HepG2 (cell line): ENCODE results near the gene TXN2.

Experiments
- E2F2 ChIP-seq: sonication (generic); formaldehyde crosslinking; IDR thresholded peaks from 2 replicates; pipeline ENCODE4 v1.4.0; 2020; ENCODE audit warnings: missing genetic modification reagents, borderline replicate concordance
- JUNB ChIP-seq: sonication (generic); formaldehyde crosslinking; IDR thresholded peaks from 2 replicates; pipeline ENCODE4 v1.8.0; 2022; ENCODE audit warnings: missing genetic modification reagents, mild to moderate bottlenecking, borderline replicate concordance
- PRMT3 ChIP-seq: sonication (generic); formaldehyde crosslinking; IDR thresholded peaks from 2 replicates; pipeline ENCODE4 v1.8.1; 2022; ENCODE audit warnings: low read depth, mild to moderate bottlenecking, moderate library complexity, missing genetic modification reagents, borderline replicate concordance
- SMAD3 ChIP-seq: sonication (generic); formaldehyde crosslinking; IDR thresholded peaks from 2 replicates; pipeline ENCODE4 v1.4.0; 2020; ENCODE audit warnings: missing genetic modification reagents
- SOX13 ChIP-seq, 3 experiments: fragments of 450-650 bp in 1 of 3; sonication (generic) in 1 of 3; formaldehyde crosslinking in 1 of 3; IDR thresholded peaks in 2 of 3; conservative IDR thresholded peaks in 1 of 3; 2 replicates each; pipeline versions ENCODE4 v1.5.0 to v1.6.1; 2016 to 2020; ENCODE audit warnings: antibody characterized with exemption in 1 of 3, mild to moderate bottlenecking in 1 of 3, missing compliant biosample characterization in 1 of 3, missing genetic modification reagents in 1 of 3, moderate library complexity in 1 of 3
- TAF1 ChIP-seq: sonication (generic); formaldehyde crosslinking; IDR thresholded peaks from 2 replicates; pipeline ENCODE4 v1.4.0; 2020; ENCODE audit warnings: missing genetic modification reagents
- TCF12 ChIP-seq, 2 experiments: fragments of 450-650 bp in 1 of 2; sonication (generic) in 1 of 2; formaldehyde crosslinking in 1 of 2; IDR thresholded peaks; 2 replicates each; pipeline versions ENCODE4 v1.6.1 to v1.8.0; 2017 to 2022; ENCODE audit warnings: antibody characterized with exemption in 1 of 2, mild to moderate bottlenecking in 1 of 2, missing genetic modification reagents in 1 of 2, moderate library complexity in 1 of 2
- XRCC5 ChIP-seq: fragments of 200-400 bp; formaldehyde crosslinking; optimal IDR thresholded peaks from 2 replicates; pipeline ENCODE3; 2017; ENCODE audit warnings: mild to moderate bottlenecking, low read length
- ZNF207 ChIP-seq: fragments of 450-650 bp; IDR thresholded peaks from 2 replicates; pipeline ENCODE4 v1.6.1; 2016; ENCODE audit warnings: antibody characterized with exemption, borderline replicate concordance
- ZZZ3 ChIP-seq: sonication (generic); formaldehyde crosslinking; IDR thresholded peaks from 2 replicates; pipeline ENCODE4 v1.4.0; 2020; ENCODE audit warnings: missing genetic modification reagents, mild to moderate bottlenecking, borderline replicate concordance
- TF ChIP-seq, protein P1 (sequence below): sonication (generic); formaldehyde crosslinking; IDR thresholded peaks from 2 replicates; pipeline ENCODE4 v1.5.0; 2020; ENCODE audit warnings: mild to moderate bottlenecking, missing genetic modification reagents, moderate library complexity

DNA sequence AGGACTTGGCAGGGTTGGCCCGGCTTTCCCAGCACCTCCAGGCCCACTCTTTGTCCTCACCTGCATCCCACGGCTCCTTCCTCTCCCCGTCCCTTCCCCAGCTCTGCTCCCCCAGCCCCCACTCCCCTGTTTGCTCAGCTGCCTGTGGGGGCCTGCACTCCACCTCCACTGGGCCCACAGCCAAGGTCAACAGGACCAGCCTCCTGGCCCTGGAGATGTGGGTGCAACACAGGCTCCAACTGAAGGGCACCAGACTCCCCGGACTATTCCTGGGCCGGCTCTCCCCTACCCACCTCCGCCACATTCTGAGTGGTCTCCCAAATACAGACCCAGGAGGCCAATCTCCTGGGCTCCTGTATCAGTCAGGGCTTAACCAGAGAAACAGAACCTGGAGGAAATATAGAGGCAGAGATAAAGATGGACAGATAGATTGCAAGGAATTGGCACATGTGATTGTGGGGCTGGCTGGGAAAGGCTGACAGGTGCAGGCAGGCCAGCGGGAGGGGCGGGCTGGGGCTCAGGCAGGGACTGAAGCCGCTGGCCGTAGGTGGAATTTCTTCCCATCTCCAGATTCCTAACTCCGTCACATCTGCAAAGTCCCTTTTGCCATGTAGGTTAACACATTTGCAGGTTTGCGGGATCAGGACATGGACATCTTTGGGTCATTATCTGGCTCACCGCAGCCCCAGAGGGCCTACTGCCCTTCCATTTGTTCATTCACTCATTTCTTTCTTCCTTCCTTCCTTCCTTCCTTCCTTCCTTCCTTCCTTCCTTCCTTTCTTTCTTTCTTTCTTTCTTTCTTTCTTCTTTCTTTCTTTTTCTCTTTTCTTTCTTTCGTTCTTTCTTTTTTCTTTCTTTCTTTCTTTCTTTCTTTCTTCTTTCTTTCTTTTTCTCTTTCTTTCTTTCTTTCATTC lies 47.9 kb downstream of the TXN2 start:
- TF ChIP-seq ZNF207 (no peak), JUNB (CRISPR knock-in tag) (no peak), SMAD3 (CRISPR knock-in tag) (no peak), E2F2 (CRISPR knock-in tag) (no peak), TCF12 (IDR thresholded peaks at IDR 0.05) (no peak), TCF12 (CRISPR knock-in tag; IDR thresholded peaks at IDR 0.05) (peak; percentile 100), ZZZ3 (CRISPR knock-in tag) (no peak), SOX13 (IDR thresholded peaks at IDR 0.05) (peak; percentile 74), SOX13 (CRISPR knock-in tag; conservative IDR thresholded peaks at IDR 0.05 in 1 of 2, IDR thresholded peaks at IDR 0.05 in 1 of 2) (peak in 1 of 2 experiments; percentile 87; a peak in 2 of 4 replicates), TAF1 (peak; percentile 45), PRMT3 (CRISPR knock-in tag) (no peak), XRCC5 (peak; percentile 24)
- TF ChIP-seq, protein P1, sequence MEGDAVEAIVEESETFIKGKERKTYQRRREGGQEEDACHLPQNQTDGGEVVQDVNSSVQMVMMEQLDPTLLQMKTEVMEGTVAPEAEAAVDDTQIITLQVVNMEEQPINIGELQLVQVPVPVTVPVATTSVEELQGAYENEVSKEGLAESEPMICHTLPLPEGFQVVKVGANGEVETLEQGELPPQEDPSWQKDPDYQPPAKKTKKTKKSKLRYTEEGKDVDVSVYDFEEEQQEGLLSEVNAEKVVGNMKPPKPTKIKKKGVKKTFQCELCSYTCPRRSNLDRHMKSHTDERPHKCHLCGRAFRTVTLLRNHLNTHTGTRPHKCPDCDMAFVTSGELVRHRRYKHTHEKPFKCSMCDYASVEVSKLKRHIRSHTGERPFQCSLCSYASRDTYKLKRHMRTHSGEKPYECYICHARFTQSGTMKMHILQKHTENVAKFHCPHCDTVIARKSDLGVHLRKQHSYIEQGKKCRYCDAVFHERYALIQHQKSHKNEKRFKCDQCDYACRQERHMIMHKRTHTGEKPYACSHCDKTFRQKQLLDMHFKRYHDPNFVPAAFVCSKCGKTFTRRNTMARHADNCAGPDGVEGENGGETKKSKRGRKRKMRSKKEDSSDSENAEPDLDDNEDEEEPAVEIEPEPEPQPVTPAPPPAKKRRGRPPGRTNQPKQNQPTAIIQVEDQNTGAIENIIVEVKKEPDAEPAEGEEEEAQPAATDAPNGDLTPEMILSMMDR (CRISPR knock-in tag), result 0 out of 2 replicates have a peak, but pooled peaks have one; percentile 6
